ENCODE data around the gene ARHGAP25.
A peak's percentile ranks its signal among the peaks of the same experiment; 100 is the strongest.

The ARHGAP25 gene

GRCh38 chr2:68847751-68848150, 113.1 kb downstream of the ARHGAP25 start:
- Histone ChIP-seq H3K4me1 (peaks cover 9% of the 10 kb centered on the region), H3K9me3 (ENCODE audit: control insufficient read depth, low read length) (no peaks in the 10 kb centered on the region), H3K4me3 (ENCODE audit: low read depth, low read length) (no peak overlapping the region), H3K27ac (no peak overlapping the region), H3K36me3 (ENCODE audit: control insufficient read depth, insufficient read depth, low read length) (no peaks in the 10 kb centered on the region), H2AFZ (peak overlapping the region; percentile 34), H3K4me2 (ENCODE audit: low read length) (peak overlapping the region; percentile 34), H3K9ac (no peak overlapping the region), H3K27me3 (ENCODE audit: control insufficient read depth, insufficient read depth, low read length) (no peaks in the 10 kb centered on the region), H3K79me2 (no peaks in the 10 kb centered on the region)
- no peak for TF ChIP-seq CTCF (IDR thresholded peaks at IDR 0.05)

- Histone ChIP-seq H3K4me1 (peaks cover 9% of the 10 kb centered on the region), H3K9ac (no peak overlapping the region), H3K27me3 (ENCODE audit: control insufficient read depth, insufficient read depth, low read length) (no peaks in the 10 kb centered on the region), H2AFZ (no peak overlapping the region), H3K4me2 (ENCODE audit: low read length) (no peak overlapping the region), H3K27ac (no peak overlapping the region), H3K9me3 (ENCODE audit: control insufficient read depth, low read length) (no peaks in the 10 kb centered on the region), H3K79me2 (no peaks in the 10 kb centered on the region), H3K4me3 (ENCODE audit: low read depth, low read length) (no peak overlapping the region), H3K36me3 (ENCODE audit: control insufficient read depth, insufficient read depth, low read length) (no peaks in the 10 kb centered on the region)
- no peak for TF ChIP-seq CTCF (IDR thresholded peaks at IDR 0.05)
Measured at GRCh38 chr2:68849579-68850030, 115.0 kb downstream of the ARHGAP25 start.

- TF ChIP-seq CTCF (IDR thresholded peaks at IDR 0.05), result no peak
- H3K4me3 ChIP-seq (ENCODE audit: low read depth, low read length), result no peak overlapping the region
- H3K36me3 ChIP-seq (ENCODE audit: control insufficient read depth, insufficient read depth, low read length), result no peaks in the 10 kb centered on the region
Measured at GRCh38 chr2:68850524-68850923, 115.9 kb downstream of the ARHGAP25 start.

GRCh38 chr2:68853035-68853434, 118.4 kb downstream of the ARHGAP25 start:
- H3K9me3 ChIP-seq (ENCODE audit: control insufficient read depth, low read length), result no peaks in the 10 kb centered on the region
- no peaks in the 10 kb centered on the region for H3K79me2 ChIP-seq
- no peak overlapping the region for H3K4me3 ChIP-seq (ENCODE audit: low read depth, low read length)
- H3K27ac ChIP-seq, result no peak overlapping the region
- no peak overlapping the region for H2AFZ ChIP-seq
- no peak overlapping the region for H3K4me2 ChIP-seq (ENCODE audit: low read length)
- H3K27me3 ChIP-seq (ENCODE audit: control insufficient read depth, insufficient read depth, low read length), result no peaks in the 10 kb centered on the region
- H3K4me1 ChIP-seq, result peaks cover 6% of the 10 kb centered on the region
- no peaks in the 10 kb centered on the region for H3K36me3 ChIP-seq (ENCODE audit: control insufficient read depth, insufficient read depth, low read length)
- TF ChIP-seq CTCF (IDR thresholded peaks at IDR 0.05), result no peak
- no peak overlapping the region for H3K9ac ChIP-seq

More at GRCh38 chr2:68850524-68850923, 115.9 kb downstream of the ARHGAP25 start:
- no peaks in the 10 kb centered on the region for H3K27me3 ChIP-seq (ENCODE audit: control insufficient read depth, insufficient read depth, low read length)
- H3K9ac ChIP-seq, result no peak overlapping the region
- no peaks in the 10 kb centered on the region for H3K9me3 ChIP-seq (ENCODE audit: control insufficient read depth, low read length)
- no peak overlapping the region for H3K27ac ChIP-seq
- no peak overlapping the region for H3K4me2 ChIP-seq (ENCODE audit: low read length)
- H3K4me1 ChIP-seq, result peaks cover 9% of the 10 kb centered on the region
- no peak overlapping the region for H2AFZ ChIP-seq
- H3K79me2 ChIP-seq, result no peaks in the 10 kb centered on the region

- no peaks in the 10 kb centered on the region for H3K27me3 ChIP-seq (ENCODE audit: control insufficient read depth, insufficient read depth, low read length)
- H3K79me2 ChIP-seq, result no peaks in the 10 kb centered on the region
- no peak overlapping the region for H3K4me2 ChIP-seq (ENCODE audit: low read length)
- H3K36me3 ChIP-seq (ENCODE audit: control insufficient read depth, insufficient read depth, low read length), result no peaks in the 10 kb centered on the region
- no peak overlapping the region for H3K4me3 ChIP-seq (ENCODE audit: low read depth, low read length)
- H2AFZ ChIP-seq, result no peak overlapping the region
- TF ChIP-seq CTCF (IDR thresholded peaks at IDR 0.05), result no peak
- no peak overlapping the region for H3K9ac ChIP-seq
- no peaks in the 10 kb centered on the region for H3K9me3 ChIP-seq (ENCODE audit: control insufficient read depth, low read length)
- H3K27ac ChIP-seq, result no peak overlapping the region
- H3K4me1 ChIP-seq, result no peaks in the 10 kb centered on the region
Measured at GRCh38 chr2:68853915-68854314, 119.3 kb downstream of the ARHGAP25 start.
